ENCODE measurements around the gene GABRG3.

GABRG3 gene

DNA sequence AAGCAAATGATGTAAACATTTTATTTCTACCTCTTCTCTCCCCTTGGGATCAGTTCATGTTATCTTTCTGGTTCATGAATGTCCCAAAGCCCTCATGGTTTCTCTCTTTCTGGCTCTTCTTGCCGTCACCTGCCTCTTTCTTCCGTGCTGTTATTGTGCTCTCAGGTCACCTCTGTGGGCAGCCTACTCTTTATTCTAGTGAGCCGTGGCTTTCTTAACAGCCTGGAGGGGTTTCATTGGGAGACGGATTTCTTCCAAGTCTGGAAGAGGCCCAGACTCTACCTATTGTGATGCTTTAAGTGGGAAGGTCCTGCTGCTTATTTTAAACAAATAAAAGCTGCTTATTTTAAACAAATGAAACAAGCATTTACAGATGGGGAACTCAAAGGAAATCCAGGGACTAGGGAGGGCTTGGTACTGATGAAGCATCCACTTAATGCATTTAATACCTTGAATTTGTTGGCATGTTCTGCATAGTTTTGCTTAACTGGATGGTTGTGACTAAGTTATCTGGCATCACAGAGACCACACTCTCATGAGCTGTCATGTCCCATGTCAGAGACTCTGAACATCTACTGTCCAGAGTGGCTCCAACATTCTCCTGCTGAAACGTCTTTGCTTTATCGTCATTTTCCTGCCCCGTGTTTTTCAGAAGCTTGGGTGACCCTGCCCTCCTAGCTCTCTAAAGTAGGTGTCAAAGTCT lies 443.3 kb downstream of the GABRG3 start:
- DNase-seq (ENCODE audit: low read depth), result no peak

DNA sequence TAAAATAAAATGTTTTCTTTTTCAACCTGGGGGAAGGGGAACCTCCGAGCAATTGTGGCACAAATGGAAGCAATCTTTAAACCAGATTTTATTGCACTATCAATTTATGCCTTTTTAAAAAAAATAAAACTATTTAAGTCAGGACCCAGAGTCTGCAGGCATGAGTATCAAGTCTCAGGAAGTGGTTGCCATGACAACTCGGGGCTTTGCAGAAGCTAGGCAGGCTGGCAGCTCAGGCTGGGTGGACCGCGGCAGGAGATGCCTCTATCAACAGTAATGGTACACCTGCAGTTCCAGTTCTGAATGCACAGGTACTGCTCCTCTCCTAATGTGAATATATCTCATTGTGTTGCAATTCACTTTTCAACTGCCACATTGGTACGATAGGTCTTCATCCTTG lies 447.7 kb downstream of the GABRG3 start:
- no peak for DNase-seq (ENCODE audit: low read depth)

DNA sequence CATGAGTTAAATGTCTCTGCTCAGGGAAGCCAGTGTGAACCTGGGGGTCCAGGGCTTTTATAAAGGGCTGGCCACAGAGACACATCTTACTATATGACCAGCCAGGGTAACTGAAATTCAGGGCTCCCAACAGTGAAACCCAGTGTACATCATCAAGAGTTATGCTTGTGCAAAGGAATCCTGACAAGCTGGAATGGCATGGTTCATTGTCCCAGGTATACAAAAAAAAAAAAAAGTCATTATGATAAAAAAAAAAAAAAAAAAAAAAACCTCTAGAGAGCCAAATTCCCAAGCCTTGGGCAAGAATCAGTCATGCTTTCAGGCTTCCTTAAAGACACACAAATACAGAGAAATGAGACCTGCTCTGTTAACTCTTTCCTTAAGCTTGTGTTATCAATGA lies 452.0 kb downstream of the GABRG3 start:
- no peak for DNase-seq (ENCODE audit: low read depth)

DNA sequence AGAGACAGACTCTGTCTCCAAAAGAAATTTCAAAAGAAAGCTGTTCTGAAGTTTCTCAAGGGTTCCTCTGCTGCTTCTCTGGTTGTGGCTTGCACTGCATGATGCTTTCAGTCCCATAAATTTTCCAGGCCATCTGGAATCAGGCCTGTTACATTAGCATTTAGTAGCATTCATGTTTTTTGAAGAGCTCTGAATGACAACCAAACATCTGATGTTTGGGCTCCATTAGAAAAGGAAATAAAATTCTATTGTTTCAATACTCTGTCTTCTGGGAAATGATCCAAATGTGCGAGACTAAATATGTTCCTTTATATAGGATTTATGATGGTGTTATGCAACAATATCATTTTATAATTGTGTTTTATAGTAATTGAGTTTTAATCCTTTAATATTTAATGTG lies 455.8 kb downstream of the GABRG3 start:
- DNase-seq (ENCODE audit: low read depth), result no peak

DNA sequence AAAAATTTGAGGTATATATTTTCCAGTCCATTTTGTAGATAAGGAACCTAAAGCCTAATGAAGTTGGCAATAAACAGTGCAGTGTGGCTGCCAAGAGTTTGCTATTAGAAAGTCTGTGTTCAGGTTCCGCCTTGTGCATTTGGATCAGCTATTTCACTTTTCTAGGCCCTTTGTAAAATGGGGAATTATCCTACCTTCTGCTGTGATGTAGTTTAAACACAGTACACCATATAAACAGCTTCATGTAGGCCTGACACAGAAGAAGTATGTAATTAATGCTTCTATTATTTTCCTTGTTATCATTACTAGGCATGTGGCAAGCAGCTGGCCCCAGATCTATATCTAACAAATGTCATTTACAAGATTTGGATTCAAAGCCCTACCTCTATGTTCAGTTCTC lies 456.3 kb downstream of the GABRG3 start:
- DNase-seq (ENCODE audit: low read depth), result no peak

DNA sequence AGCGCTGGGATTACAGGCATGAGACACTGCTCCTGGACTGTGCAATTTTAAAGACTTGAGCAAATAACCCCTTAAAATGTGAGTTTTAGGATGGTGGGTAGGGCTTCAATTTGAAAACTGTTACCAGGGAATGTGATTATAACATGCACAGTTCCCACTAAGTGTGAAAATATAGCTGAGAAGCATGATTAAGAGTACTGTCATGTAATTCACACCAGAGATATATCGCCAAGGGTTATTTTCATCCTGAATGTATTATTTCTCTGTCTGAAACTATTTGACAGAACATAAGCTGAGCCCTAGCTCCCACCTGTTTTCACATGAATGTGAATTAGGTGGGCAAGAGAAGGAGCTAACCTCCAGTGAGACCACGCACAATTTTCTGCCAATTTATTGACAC lies 457.2 kb downstream of the GABRG3 start:
- no peak for DNase-seq (ENCODE audit: low read depth)

DNA sequence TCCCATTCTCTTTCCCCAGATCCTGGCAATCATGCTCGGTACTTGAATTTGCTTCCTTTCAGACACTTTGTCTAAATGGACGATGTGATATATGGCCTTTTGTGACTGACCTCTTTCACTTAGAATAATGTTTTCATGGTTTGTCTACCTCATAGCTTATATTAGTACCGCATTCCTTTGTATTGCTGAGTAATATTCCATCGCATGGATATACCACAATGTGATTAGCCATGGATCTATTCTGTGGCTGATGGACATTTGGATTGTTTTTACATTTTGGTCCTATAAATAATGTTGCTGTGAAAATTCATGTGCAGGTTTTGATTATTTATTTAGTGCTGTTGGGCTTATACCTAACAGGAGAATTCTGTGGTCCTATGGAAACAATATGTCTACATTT lies 458.6 kb downstream of the GABRG3 start:
- no peak for DNase-seq (ENCODE audit: low read depth)

DNA sequence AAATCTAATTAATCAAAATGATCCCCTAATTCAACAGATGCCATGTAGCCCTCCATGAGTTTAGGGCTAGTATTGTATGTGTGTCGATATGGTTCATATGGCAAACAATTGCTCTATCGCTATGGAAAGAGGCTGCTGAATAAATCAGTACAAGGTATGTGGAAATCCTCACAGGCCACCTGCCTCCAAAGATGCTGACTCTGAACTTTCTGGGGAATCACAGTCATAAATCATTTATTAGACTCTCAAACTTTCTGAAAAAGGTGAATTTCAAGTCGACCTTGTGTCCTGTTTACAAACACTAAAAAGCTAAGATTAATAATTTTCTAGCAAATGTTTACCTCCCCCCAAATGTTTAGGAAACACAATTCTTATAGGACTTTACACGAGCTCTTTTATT lies 462.6 kb downstream of the GABRG3 start:
- DNase-seq (ENCODE audit: low read depth), result no peak

DNA sequence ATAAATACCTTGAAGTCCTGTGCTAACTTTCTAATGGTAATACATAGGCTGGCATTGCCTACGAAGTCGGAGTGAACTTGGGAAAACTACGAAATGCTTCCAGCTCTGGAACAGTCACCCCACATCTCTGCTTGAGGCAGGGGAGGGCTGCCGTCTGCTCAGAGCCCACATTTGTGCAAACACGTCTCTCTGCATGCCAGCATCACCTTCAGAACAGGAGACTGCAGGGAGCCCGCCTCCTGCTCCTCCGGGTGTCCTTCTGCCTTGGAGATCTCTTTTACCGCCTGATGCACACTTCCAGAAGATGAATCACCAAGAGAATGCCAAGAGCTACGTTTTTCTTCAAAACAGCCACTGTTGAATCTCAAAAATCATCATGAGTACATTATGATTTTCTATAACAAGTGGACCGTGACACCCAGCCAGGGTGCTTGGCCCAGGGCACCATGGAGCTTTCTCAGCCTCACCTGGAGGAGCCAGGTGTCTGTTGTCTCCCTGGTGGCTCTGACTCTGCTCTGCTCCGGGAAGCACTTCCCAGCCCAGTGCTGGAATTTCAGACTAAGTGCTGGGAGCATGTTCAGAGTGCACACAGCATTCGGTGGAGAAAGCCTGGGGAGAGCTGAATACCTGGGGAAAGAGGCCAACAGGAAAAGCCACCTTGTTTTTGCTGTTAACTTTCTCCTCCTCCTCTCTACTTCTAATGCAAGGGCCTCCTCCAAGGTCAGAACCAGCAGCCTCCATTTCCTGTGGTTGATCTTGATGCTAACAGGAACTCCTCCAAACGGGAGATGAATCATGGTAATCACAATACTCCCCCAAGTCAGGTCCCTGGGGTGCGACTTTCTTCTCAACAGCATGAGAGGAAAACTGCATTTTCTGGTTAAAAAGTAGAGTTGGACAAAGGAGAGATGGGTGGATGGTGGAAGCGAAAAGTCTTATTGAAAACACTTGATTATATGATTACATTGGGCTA lies 467.7 kb downstream of the GABRG3 start:
- no peak for DNase-seq (ENCODE audit: low read depth)

DNA sequence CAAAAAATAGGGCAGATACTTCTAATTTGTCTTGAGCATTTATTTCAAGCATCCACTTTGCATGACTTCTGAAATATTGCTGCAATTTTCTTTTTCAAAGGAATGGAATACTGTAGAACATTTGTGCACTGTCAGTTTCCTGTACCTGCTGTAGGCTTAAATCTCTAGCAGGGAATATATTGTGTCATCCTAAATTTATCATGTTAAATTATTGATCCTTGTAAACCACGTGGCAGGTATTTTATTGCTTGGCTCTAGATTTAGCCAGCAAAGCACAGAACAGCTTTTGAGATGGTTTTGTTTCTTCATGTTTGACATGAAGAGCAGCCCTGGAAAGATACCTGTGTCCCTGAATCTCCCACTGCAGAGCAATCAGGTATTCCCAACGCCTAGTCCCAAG lies 470.1 kb downstream of the GABRG3 start:
- no peak for DNase-seq (ENCODE audit: low read depth)

DNA sequence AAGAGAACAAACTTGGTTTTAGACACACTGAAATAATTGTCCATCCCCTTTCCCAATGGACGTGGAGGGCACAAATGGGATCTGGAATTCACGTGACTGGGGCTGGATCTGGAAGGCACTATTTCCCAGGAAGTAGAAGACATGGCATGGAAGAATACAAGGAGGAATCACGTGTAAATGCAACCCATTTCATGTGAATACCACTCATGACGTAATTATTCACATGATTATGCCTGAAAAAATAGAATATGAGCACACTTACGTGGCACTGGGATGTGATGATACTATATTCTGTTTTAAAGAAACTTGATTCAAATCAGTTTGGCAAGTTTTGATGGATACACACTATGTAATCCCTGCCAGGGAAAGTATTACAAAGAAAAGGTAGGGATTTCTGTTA lies 477.3 kb downstream of the GABRG3 start:
- no peak for DNase-seq (ENCODE audit: low read depth)

DNA sequence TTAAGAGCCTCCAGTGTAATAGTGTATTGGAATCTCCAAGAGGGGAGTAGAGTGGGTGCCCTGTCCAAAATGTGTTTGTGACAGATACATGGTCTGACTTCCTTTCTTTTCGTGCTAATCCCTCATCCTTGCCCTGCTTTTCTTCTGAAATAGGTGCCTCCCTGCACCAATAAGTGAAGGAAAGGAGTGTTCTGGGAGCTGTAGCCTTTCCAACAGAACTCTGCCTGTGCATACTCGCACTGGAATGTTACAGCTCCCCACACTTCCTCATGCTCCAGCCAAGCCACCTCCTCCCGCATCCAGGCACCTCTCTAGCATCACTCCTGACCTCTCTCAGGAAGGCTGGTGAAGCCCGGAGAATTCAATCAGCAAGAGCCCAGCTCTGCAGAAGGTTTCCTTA lies 478.0 kb downstream of the GABRG3 start:
- no peak for DNase-seq (ENCODE audit: low read depth)

DNA sequence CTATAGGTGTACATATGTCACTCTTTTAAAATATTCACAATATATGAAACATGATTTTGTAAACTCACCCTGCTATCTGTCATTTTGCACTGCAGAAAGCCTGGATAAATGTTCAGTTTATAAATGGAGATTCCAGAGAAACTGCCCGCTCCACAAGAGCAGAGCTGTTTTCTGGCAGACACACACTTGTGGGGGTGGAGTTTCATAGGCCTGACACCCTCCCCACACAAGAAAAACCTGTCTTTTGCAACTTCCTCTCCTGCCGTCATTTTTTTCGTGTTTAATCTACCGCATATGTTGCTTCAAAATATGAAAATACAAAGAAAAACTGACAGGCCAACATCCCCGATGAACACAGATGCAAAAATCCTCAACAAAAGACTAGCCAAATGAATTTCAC lies 479.0 kb downstream of the GABRG3 start:
- no peak for DNase-seq (ENCODE audit: low read depth)

DNA sequence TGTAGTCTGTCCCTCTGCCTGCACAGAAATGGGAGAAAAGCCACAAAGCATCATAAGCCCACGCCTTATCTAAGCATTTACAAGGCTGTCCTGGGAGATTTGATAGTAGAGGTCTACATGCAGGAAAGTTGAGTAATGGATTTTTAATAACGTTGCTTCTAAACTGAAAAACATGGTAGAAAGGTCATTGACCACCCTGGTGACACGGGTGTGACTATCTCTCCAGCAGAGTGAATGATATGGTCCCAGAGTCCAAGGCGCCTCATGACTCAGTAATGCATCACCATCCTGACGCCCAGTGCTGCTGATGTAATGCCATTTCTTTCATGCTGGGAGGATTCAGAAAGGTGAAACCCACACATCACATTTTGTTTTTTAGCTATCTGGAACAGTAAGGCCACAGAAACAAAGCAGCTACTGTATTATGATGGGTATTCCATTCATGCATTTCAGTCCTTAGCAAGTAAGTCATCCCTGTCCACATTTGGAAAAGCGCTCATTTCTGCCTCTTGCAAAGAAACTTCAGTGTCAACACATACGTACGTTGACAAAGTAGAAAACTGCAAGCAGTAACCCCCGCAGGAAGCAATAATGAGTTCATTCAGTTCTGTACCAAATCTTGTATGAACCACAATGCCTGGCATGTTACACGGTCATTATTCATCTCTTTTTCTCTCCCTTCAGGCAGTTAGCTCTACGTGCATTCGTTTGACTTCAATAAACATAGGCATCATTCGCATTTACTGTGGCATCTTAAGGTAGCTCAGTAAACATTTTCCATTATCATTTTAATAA lies 483.5 kb downstream of the GABRG3 start:
- DNase-seq (ENCODE audit: low read depth), result no peak

DNA sequence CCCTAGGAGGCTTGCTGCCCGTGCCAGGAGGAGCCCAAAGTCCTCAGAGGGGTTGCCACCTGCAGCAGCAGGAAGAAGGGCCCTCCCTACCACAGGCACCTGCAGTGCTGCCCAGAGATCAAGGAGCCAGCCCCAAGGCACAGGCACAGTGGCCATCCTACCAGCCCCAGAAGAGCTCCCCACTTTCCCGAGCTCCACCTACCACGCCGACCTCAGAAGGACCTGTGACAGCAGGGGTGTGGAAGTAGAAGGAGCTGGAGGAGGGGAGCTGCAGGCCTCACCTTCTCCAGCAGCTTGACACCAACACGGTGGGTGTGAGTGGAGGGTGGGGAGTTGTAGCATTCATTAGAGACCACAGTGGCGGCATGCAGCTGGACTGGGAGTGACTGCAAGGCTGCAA lies 485.8 kb downstream of the GABRG3 start:
- no peak for DNase-seq (ENCODE audit: low read depth)

DNA sequence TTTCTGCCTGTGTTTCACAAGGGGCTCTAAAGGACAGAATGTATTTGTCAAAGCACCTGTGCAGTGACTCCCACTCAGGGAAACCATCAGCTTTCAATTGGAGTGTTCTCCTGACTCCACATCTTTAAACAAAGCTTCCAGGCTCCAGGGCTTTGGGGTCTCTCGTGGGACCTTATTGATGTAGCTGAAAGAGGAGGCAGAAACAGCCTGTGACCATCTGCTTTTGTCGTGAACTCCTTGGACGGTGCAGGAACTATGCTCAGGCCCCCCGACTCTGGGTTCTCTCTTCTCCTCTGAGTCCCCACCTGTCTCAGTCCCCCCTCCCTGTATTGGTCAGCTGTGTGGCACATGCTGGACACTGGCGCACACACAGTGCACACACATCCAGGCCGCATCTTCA lies 486.8 kb downstream of the GABRG3 start:
- no peak for DNase-seq (ENCODE audit: low read depth)

DNA sequence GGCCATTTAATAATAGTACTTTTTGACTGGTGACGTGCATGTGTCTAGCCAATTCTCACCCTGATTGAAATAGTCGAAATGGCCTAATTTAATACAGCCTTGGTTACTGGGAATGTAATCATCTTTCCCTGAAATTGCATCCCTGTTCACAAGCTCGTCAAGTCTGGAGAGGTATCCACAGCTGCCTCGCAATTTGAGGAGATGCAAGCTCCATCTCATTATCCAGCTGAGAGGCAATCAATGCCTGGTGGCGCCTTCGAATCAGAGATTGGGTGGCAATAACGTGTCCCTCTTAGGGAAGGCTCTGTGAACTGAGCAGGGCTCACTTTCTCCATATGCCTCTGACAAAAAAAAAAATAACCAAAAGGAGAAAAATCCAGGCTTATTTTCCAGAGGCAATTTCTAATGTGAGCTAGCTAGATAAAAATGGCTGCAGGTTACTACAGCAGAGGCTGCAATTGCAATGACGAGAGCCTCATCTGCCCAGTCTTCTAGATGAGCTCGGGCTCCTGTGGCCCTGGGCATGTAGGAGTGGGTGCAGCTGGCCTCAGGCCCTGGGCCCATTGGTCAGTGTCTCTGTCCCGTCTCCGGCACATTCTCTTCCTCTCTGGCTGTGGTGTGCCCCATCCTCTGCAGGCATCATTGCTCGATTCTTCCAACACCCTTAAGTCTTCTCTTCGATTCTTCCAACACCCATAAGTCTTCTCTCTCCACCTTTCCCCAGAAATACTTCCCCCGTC lies 487.5 kb downstream of the GABRG3 start:
- no peak for DNase-seq (ENCODE audit: low read depth)

DNA sequence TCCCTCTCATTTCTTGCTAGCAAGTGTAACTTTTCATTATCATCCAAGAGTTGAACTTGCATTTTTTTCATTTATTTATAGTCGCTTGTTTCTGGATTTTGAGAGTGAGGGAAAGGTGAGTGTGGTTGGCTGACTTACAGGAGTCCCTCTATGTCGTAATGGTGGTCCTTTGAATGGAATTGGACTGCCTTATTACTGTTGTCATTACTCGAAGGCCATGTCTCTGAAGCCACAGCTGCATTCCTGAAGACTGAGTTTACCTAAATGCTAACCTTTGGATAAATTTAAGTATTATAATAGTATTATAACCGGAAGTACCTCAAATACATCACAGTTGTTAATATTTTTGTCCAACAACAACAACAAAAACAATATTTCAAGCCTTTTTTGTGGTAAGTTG lies 488.9 kb downstream of the GABRG3 start:
- DNase-seq (ENCODE audit: low read depth), result no peak

DNA sequence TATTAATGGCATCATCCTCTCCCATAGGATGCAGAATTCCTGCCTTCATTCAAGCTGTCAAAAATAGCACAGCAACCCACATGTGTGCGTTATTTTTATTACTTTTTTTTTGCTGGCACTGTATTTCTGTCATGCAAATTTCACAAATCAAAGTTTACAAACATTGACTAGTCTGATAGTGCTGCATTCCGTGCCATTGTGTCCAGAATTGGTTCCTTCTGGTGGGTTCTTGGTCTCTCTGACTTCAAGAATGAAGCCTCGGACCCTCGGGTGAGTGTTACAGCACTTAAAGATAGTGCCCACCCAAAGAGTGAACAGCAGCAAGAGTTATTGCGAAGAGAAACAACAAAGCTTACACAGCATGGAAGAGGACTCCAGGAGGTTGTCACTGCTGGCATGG lies 490.2 kb downstream of the GABRG3 start:
- no peak for DNase-seq (ENCODE audit: low read depth)

DNA sequence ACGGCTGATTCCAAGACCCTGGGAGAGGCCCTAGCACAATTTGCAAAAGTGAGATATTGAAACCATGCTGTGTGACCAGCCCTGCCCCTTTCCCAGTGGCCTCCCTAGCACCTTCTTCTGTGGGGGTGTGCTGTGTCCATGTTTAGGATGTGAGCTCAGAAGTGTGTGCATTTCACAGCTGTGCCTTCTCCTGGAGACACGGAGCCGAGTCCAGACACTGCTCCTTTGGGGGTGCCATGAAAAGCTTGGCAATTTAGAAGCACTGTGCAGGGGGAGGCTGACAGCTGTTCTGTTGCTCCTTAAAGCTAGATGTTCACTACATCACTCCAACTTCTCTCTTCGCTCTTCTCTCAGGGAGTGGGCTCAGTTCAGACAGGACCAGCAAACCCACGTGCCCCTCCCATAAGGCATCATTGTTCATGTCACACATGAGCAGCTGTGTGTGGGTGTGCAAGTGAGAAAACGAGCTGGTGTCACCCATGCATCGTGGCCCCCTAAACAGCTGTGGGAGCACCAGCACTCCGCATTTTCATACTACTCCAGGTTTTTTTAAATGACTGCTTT lies 492.6 kb downstream of the GABRG3 start:
- DNase-seq (ENCODE audit: low read depth), result no peak

DNA sequence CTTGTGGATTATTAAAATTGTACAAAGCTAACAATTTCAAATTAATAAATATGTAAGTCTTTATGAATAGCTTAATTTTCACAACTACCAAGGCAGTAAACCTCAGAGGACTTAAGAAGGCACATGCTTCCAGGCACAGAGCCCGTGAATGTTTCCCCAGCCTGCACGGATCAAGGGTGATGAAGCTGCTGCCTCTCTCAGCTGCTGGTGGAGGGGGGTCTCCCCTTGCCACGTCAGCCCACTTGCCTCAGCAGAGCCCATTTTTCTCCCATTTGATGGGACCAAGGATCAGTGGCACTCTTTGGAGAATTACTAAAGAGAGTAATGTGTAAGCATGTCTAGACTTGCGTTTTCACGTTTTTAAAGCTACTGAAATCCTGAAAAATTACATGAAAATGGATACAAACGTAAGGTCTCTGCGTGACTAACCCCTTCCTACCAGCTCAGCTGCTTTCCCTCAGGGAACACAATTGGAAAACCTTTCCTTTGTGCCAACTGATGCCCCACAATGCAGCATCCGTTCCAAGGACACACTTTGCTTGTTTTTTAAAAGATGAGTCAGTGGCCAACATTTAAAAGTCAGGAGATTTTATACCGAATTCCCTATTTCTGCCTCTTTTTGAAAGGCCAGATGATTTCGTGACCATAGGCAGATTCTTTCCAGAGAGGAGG lies 494.1 kb downstream of the GABRG3 start:
- DNase-seq (ENCODE audit: low read depth), result no peak
